SK-N-SH treated with all-trans-retinoic acid at 6 μM for 48 hours (cell line): ENCODE data around the gene P2RY1.

Experiments
- ATAC-seq: fragments of 200-7000 bp; cut with Tn5 transposase; 3 replicates; pipeline ENCODE4 v1.9.1; 2020; ENCODE audit warnings: mild to moderate bottlenecking, moderate library complexity
- ARNTL ChIP-seq: fragments of 450-650 bp; formaldehyde crosslinking; IDR thresholded peaks from 2 replicates; pipeline ENCODE4 v1.5.0; 2020; ENCODE audit warnings: low read depth, mild to moderate bottlenecking, moderate library complexity, borderline replicate concordance
- BACH2 ChIP-seq: fragments of 250-450 bp; sonication (Bioruptor Pico); IDR thresholded peaks from 2 replicates; pipeline ENCODE4 v1.9.0; 2021; ENCODE audit warnings: mild to moderate bottlenecking, borderline replicate concordance
- CREB5 ChIP-seq: fragments of 250-450 bp; sonication (Bioruptor Pico); IDR thresholded peaks from 2 replicates; pipeline ENCODE4 v1.5.1; 2020; ENCODE audit warnings: low read depth, mild to moderate bottlenecking, moderate library complexity
- CSDC2 ChIP-seq: fragments of 250-450 bp; sonication (Bioruptor Pico); IDR thresholded peaks from 2 replicates; pipeline ENCODE4 v1.5.0; 2020; ENCODE audit warnings: mild to moderate bottlenecking, moderate library complexity
- CSRNP3 ChIP-seq: fragments of 250-450 bp; sonication (Bioruptor Pico); IDR thresholded peaks from 2 replicates; pipeline ENCODE4 v1.5.1; 2021; ENCODE audit warnings: mild to moderate bottlenecking, moderate library complexity
- ESRRG ChIP-seq: fragments of 250-450 bp; sonication (Bioruptor Pico); IDR thresholded peaks from 2 replicates; pipeline ENCODE4 v1.6.1; 2021; ENCODE audit warnings: mild to moderate bottlenecking
- GLIS3 ChIP-seq: fragments of 250-450 bp; sonication (Bioruptor Pico); IDR thresholded peaks from 2 replicates; pipeline ENCODE4 v1.5.0; 2020; ENCODE audit warnings: mild to moderate bottlenecking, moderate library complexity
- ISL1 ChIP-seq: fragments of 250-450 bp; sonication (Bioruptor Pico); IDR thresholded peaks from 2 replicates; pipeline ENCODE4 v2.1.2; 2022; ENCODE audit warnings: mild to moderate bottlenecking, moderate library complexity
- OSR1 ChIP-seq: fragments of 250-450 bp; sonication (Bioruptor Pico); IDR thresholded peaks from 2 replicates; pipeline ENCODE4 v1.8.0; 2022; ENCODE audit warnings: moderate library complexity, mild to moderate bottlenecking, inconsistent platforms
- PATZ1 ChIP-seq: fragments of 250-450 bp; sonication (Bioruptor Pico); IDR thresholded peaks from 2 replicates; pipeline ENCODE4 v1.8.0; 2020; ENCODE audit warnings: mild to moderate bottlenecking, moderate library complexity, borderline replicate concordance
- PPARA ChIP-seq: fragments of 250-450 bp; sonication (Bioruptor Pico); IDR thresholded peaks from 2 replicates; pipeline ENCODE4 v1.5.0; 2020; ENCODE audit warnings: mild to moderate bottlenecking, borderline replicate concordance
- RARB ChIP-seq: fragments of 250-450 bp; sonication (Bioruptor Pico); IDR thresholded peaks from 2 replicates; pipeline ENCODE4 v1.8.0; 2021; ENCODE audit warnings: mild to moderate bottlenecking, moderate library complexity
- SNAI2 ChIP-seq: fragments of 250-450 bp; sonication (Bioruptor Pico); IDR thresholded peaks from 2 replicates; pipeline ENCODE4 v1.5.0; 2020; ENCODE audit warnings: mild to moderate bottlenecking, moderate library complexity
- TCF4 ChIP-seq: fragments of 250-450 bp; sonication (Bioruptor Pico); IDR thresholded peaks from 2 replicates; pipeline ENCODE4 v1.8.0; 2021; ENCODE audit warnings: mild to moderate bottlenecking, moderate library complexity, borderline replicate concordance
- TOX ChIP-seq: fragments of 250-450 bp; sonication (Bioruptor Pico); IDR thresholded peaks from 2 replicates; pipeline ENCODE4 v1.8.0; 2021; ENCODE audit warnings: mild to moderate bottlenecking, moderate library complexity, borderline replicate concordance
- TSHZ2 ChIP-seq: fragments of 250-450 bp; sonication (Bioruptor Pico); IDR thresholded peaks from 2 replicates; pipeline ENCODE4 v1.5.0; 2020; ENCODE audit warnings: mild to moderate bottlenecking, moderate library complexity
- ZC3H10 ChIP-seq: fragments of 250-450 bp; sonication (Bioruptor Pico); IDR thresholded peaks from 2 replicates; pipeline ENCODE4 v1.5.1; 2021; ENCODE audit warnings: mild to moderate bottlenecking, moderate library complexity
- ZFP30 ChIP-seq: fragments of 450-650 bp; formaldehyde crosslinking; IDR thresholded peaks from 2 replicates; pipeline ENCODE4 v1.5.0; 2022; ENCODE audit warnings: mild to moderate bottlenecking, moderate library complexity
- ZNF565 ChIP-seq: fragments of 450-650 bp; formaldehyde crosslinking; conservative IDR thresholded peaks from 2 replicates; pipeline ENCODE4 v1.5.0; 2020; ENCODE audit warnings: low read depth, mild to moderate bottlenecking, moderate library complexity
- ZNF8 ChIP-seq: fragments of 450-650 bp; formaldehyde crosslinking; IDR thresholded peaks from 2 replicates; pipeline ENCODE4 v1.5.0; 2020; ENCODE audit warnings: mild to moderate bottlenecking, moderate library complexity

Gene P2RY1

GRCh38 chr3:152818027-152818426, 16.9 kb upstream of the P2RY1 start:
- TF ChIP-seq CSDC2 (no peak), BACH2 (no peak), PPARA (CRISPR knock-in tag) (no peak), ESRRG (CRISPR knock-in tag) (no peak), GLIS3 (CRISPR knock-in tag) (no peak), CREB5 (no peak), TCF4 (no peak), ZFP30 (no peak)
- ATAC-seq = no peak

GRCh38 chr3:152823173-152823572, 11.8 kb upstream of the P2RY1 start:
- TF ChIP-seq SNAI2 (CRISPR knock-in tag) = no peak
- no peak for TF ChIP-seq ESRRG (CRISPR knock-in tag)
- no peak for TF ChIP-seq ARNTL (CRISPR knock-in tag)
- TF ChIP-seq ISL1 = no peak
- no peak for TF ChIP-seq CSRNP3 (CRISPR knock-in tag)
- TF ChIP-seq, all 23 proteins: peak for 0
- no peak for ATAC-seq

- no peak for ATAC-seq
- no peak for TF ChIP-seq ZNF8
- TF ChIP-seq CSDC2 = no peak
- TF ChIP-seq OSR1 (CRISPR knock-in tag) = no peak
- no peak for TF ChIP-seq ZFP30
- TF ChIP-seq TCF4 = no peak
- no peak for TF ChIP-seq ZNF565 (CRISPR knock-in tag)
- no peak for TF ChIP-seq PATZ1
- TF ChIP-seq TOX (CRISPR knock-in tag) = no peak
- TF ChIP-seq TSHZ2 (CRISPR knock-in tag) = no peak
- no peak for TF ChIP-seq CREB5
- TF ChIP-seq GLIS3 (CRISPR knock-in tag) = no peak
- no peak for TF ChIP-seq ARNTL (CRISPR knock-in tag)
- TF ChIP-seq CSRNP3 (CRISPR knock-in tag) = no peak
- TF ChIP-seq SNAI2 (CRISPR knock-in tag) = no peak
- TF ChIP-seq ZC3H10 (CRISPR knock-in tag) = no peak
- TF ChIP-seq ISL1 = no peak
- TF ChIP-seq PPARA (CRISPR knock-in tag) = no peak
- TF ChIP-seq BACH2 = no peak
- TF ChIP-seq ESRRG (CRISPR knock-in tag) = no peak
- no peak for TF ChIP-seq RARB (CRISPR knock-in tag)
Observed at GRCh38 chr3:152823781-152824180, 11.2 kb upstream of the P2RY1 start.
